ENCODE data around the gene CACNA1G. TPM values are rescaled to one million over a fixed set of nuclear protein-coding genes. Genes with fewer than 3 reads are reported as not detected.

Gene CACNA1G
- total and polyA plus RNA-seq, 9 of the 15 experiments (the other 6 are each of a cell fraction or from before 2014, with no cell fraction given), result 0.01 TPM; not detected in 8

DNA sequence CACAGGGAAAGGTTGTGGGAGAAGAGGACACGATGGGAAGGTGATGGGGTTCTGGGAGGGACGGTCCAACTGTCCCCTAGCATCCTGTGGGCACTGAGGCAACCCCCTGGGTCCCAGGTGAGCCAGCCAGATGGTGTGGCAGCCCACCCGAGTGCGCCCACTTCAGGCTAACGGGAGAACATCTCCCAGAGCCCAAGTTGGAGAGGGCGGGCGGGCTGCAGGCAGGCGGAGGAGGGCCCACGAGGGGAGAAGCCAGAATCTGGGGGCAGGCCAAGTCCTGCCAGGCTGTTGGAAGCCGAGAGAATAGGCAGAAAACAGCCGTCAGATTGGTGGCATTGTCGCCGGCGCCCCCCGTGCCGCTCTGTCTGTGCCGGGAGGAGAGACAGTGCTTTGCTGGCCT is 60.3 kb downstream of the CACNA1G start (continued):
- TF ChIP-seq, protein P1, sequence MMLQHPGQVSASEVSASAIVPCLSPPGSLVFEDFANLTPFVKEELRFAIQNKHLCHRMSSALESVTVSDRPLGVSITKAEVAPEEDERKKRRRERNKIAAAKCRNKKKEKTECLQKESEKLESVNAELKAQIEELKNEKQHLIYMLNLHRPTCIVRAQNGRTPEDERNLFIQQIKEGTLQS (IDR thresholded peaks at IDR 0.05), result no peak
- TF ChIP-seq, protein P1 (CRISPR knock-in tag; conservative IDR thresholded peaks at IDR 0.05), result no peak
- TF ChIP-seq RB1 (IDR thresholded peaks at IDR 0.05; ENCODE audit: low read depth), result 0 out of 2 replicates have a peak, but pooled peaks have one; percentile 14
- 0 out of 4 replicates have a peak, but pooled peaks of 1 of the 2 experiments have one; percentile 9 for TF ChIP-seq RAD21 (CRISPR knock-in tag; conservative IDR thresholded peaks at IDR 0.05 in 1 of 2, IDR thresholded peaks at IDR 0.05 in 1 of 2)

DNA sequence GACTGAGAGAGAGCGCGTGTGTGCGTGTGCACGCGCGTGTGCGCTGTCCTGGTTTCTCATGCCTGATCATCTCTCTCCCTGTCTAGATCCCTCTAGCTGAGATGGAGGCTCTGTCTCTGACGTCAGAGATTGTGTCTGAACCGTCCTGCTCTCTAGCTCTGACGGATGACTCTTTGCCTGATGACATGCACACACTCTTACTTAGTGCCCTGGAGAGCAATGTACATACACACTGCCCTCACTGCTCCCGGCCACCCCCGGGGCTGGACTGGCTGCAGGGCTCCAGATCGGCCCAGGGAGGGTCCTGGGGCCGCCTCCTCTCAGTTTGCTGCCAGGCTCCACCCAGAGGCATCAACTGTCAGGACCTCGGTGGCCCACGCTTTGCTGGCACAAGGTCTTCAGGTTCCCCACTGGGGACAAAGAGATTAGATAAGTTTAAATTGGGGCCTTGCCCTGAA is 61.1 kb downstream of the CACNA1G start:
- Histone ChIP-seq H3K79me2 (ENCODE audit: control insufficient read depth, insufficient read depth, low read length) (no peaks in the 10 kb centered on the region), H3K9me1 (ENCODE audit: control insufficient read depth, insufficient read depth, low read length) (no peaks in the 10 kb centered on the region), H3K4me1 (replicated peaks in 1 of 2; ENCODE audit: control insufficient read depth in 2 of 2, insufficient read depth in 2 of 2, low read length in 2 of 2) (peaks cover 7 to 40% of the 10 kb centered on the region in 2 experiments; a peak in 3 of 5 replicates), H3K9me3 (replicated peaks; ENCODE audit: control insufficient read depth, insufficient read depth, low read depth, low read length) (no peaks in the 10 kb centered on the region), H3K36me3 (ENCODE audit: control insufficient read depth, insufficient read depth, low read length) (no peaks in the 10 kb centered on the region), H4K20me1 (replicated peaks; ENCODE audit: control insufficient read depth, insufficient read depth, low read length) (0 out of 2 replicates have a peak, but pooled peaks cover 4% of the 10 kb centered on the region), H3K27ac (ENCODE audit: extremely low read depth, low read depth, low read length) (no peak overlapping the region), H3K27me3 (ENCODE audit: control insufficient read depth in 2 of 2, insufficient read depth in 2 of 2, low read length in 2 of 2) (peaks cover 15 to 49% of the 10 kb centered on the region in 2 experiments; a peak in 4 of 5 replicates), H3K4me2 (ENCODE audit: insufficient read depth, low read length) (peak overlapping the region; percentile 21; the same call in 1 of the 2 replicates), H3K9ac (ENCODE audit: insufficient read depth in 1 of 2, low read depth in 2 of 2, low read length in 2 of 2) (peak overlapping the region in 1 of 2 experiments; percentile 6; a peak in 1 of 4 replicates), H3K4me3 (no peak overlapping the region), H2AFZ (ENCODE audit: low read depth, low read length) (peak overlapping the region; percentile 70)
- 10% methylated on average over 13 of the region's 16 CpGs for WGBS (ENCODE audit: insufficient coverage, low coverage, missing lambda C conversion rate)
- ChIA-PET CTCF (ENCODE audit: low intra/inter-chr PET ratio) (interaction anchor here (1.9 kb wide), 1 partner anchor 70 kb away, joined by 5 read pairs; no protein-coding TSS in a partner anchor), POLR2A (no interaction called here)
- ATAC-seq (peak; percentile 6; the same call in 1 of the 3 replicates), FAIRE-seq (peak; percentile 76), DNase-seq (ENCODE audit: extremely low read depth in 1 of 4, low spot score in 3 of 4) (peak in 3 of 4 experiments; percentile 23 to 45 (median 37))
- in situ Hi-C loops (cut with MboI) (loop anchor here (5.0 kb wide), 1 partner anchor 134 kb away; no protein-coding TSS in a partner anchor), intact Hi-C loops (cut with micrococcal nuclease) (no loop called here)
- BruUV-seq (replicated peaks), result no TSS peak
- no peak for TF ChIP-seq BRCA1 (IDR thresholded peaks at IDR 0.05)
- no peak for TF ChIP-seq BRCA1 (CRISPR knock-in tag; IDR thresholded peaks at IDR 0.05)
- TF ChIP-seq, protein P2, sequence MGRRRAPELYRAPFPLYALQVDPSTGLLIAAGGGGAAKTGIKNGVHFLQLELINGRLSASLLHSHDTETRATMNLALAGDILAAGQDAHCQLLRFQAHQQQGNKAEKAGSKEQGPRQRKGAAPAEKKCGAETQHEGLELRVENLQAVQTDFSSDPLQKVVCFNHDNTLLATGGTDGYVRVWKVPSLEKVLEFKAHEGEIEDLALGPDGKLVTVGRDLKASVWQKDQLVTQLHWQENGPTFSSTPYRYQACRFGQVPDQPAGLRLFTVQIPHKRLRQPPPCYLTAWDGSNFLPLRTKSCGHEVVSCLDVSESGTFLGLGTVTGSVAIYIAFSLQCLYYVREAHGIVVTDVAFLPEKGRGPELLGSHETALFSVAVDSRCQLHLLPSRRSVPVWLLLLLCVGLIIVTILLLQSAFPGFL (CRISPR knock-in tag; IDR thresholded peaks at IDR 0.05), result no peak
- TF ChIP-seq SRF (CRISPR knock-in tag; IDR thresholded peaks at IDR 0.05), result no peak
- TF ChIP-seq ZNF133 (CRISPR knock-in tag; IDR thresholded peaks at IDR 0.05), result no peak
- no peak for TF ChIP-seq BHLHE40 (IDR thresholded peaks at IDR 0.05; ENCODE audit: low read length)
- no peak for TF ChIP-seq ARHGAP35 (IDR thresholded peaks at IDR 0.05; ENCODE audit: partially characterized antibody)
- TF ChIP-seq CTBP1 (IDR thresholded peaks at IDR 0.05; ENCODE audit: borderline replicate concordance), result 0 out of 2 replicates have a peak, but pooled peaks have one; percentile 13
- TF ChIP-seq KLF6 (CRISPR knock-in tag; IDR thresholded peaks at IDR 0.05; ENCODE audit: borderline replicate concordance), result no peak
- no peak for TF ChIP-seq PTTG1 (tag; IDR thresholded peaks at IDR 0.05; ENCODE audit: low read depth)
- TF ChIP-seq CREB1 (IDR thresholded peaks at IDR 0.05), result peak; percentile 72
- peak; percentile 82 for TF ChIP-seq CREB1 (CRISPR knock-in tag; IDR thresholded peaks at IDR 0.05)
- peak; percentile 89 for TF ChIP-seq CREM (IDR thresholded peaks at IDR 0.05; ENCODE audit: low read depth)
- TF ChIP-seq RBM15 (IDR thresholded peaks at IDR 0.05; ENCODE audit: insufficient read depth, low read length), result no peak
- TF ChIP-seq, protein P3, sequence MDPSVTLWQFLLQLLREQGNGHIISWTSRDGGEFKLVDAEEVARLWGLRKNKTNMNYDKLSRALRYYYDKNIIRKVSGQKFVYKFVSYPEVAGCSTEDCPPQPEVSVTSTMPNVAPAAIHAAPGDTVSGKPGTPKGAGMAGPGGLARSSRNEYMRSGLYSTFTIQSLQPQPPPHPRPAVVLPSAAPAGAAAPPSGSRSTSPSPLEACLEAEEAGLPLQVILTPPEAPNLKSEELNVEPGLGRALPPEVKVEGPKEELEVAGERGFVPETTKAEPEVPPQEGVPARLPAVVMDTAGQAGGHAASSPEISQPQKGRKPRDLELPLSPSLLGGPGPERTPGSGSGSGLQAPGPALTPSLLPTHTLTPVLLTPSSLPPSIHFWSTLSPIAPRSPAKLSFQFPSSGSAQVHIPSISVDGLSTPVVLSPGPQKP (CRISPR knock-in tag; IDR thresholded peaks at IDR 0.05), result no peak
- peak in 1 of 2 experiments; percentile 24; a peak in 2 of 4 replicates for TF ChIP-seq NRF1 (conservative IDR thresholded peaks at IDR 0.05 in 1 of 2, IDR thresholded peaks at IDR 0.05 in 1 of 2)
